Stimulated activated CD8-positive, alpha-beta memory T cell treated with anti-CD3 and anti-CD28 coated beads, Interleukin-4, amount 100 ng/mL, for 1 hour (primary cell): ENCODE results near the gene HORMAD2.

Source experiments
- DNase-seq, 2 donors: peaks; one replicate each; pipeline ENCODE4 v3.0.0-alpha.2; 2020; ENCODE audit warnings: low read depth in 2 of 2, low spot score in 1 of 2

HORMAD2 gene, protein sequence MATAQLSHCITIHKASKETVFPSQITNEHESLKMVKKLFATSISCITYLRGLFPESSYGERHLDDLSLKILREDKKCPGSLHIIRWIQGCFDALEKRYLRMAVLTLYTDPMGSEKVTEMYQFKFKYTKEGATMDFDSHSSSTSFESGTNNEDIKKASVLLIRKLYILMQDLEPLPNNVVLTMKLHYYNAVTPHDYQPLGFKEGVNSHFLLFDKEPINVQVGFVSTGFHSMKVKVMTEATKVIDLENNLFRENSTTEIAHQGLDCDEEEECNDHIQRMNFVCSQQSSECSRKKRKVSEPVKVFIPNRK

DNA sequence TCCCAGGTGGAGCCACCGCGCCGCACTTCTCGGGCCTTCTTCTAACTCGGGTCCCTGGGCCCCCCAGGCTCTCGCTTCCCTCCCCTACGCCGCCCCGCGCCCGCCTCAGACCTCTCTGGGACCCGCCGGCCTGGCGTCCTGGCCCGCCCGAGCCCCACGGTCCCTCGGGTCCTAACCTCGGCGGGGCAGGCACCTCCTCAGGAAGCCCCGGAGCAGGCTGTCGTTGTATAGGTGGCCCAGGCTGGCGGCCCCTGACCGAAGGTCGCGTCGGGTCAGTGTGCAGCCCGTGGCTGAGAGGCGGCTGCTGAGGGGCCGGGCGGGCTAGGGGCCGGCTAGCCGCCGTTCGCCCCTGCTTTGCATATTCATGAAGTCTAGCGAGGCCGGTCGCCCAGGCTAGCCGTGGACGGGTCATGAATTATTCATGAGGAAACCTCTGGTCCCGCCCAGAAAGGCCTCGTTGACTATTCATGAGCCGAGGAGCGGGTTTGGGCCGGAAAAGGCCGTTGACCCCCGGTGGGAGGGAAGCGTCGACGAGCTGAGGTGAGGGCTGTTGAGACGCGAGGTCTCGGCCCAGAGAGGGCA lies at the start of gene HORMAD2:
HORMAD2 (plus strand) TSS at position 513 of the 582 bp plus-strand sequence. CDS start 13,489 bp downstream, outside the sequence.
- DNase-seq: no peak

DNA sequence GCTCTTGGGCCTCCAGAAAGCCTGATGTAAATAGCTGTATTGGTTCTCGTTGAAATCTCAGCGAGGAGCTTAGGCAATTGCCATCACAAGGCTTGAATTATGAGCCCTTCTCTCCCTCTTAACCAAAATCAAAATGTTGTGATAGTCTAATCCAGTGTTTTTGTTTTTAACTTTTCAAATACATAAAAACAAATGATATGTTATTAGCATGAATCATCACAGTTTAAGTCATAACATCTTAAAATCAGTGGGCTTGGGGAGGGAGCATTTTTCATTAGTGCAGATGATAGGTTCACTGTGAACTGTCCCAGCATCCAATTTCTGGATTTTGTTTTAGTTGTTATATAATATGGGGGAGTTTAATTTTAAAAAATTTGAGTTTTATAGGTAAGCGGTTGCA lies 48.9 kb upstream of the HORMAD2 start:
- DNase-seq: no peak

DNA sequence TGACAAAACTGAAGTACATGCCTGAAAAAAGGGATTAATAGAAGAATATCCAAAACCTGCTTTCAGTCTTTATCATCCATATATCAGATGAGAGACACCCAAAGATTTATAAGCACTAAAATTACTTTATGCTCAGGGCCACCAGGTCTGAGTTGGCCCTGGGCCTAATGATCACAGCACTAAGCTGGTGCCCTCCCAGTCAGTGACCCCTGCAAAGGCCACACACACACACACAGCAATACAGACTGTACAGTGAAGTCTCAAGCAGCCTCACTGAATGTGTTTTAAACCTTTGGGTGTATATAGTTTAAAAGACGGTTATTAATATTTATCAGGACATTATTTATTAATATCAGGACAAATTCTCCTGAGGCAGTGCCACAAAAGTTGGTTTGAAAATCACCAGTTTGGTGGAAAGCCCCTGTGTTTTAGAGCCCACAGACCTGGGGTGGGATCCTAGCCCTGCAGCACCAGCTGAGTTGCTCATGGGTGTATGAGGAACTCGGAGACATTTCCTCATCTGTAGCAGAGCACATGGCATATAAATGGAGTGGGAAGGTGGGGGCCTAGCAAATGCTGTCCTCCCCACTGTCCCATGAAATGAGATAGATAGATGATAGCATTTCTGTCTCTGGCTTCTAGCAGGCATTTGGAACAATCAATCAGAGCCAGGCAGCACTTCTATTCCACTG lies 48.4 kb upstream of the HORMAD2 start:
- no peak for DNase-seq

DNA sequence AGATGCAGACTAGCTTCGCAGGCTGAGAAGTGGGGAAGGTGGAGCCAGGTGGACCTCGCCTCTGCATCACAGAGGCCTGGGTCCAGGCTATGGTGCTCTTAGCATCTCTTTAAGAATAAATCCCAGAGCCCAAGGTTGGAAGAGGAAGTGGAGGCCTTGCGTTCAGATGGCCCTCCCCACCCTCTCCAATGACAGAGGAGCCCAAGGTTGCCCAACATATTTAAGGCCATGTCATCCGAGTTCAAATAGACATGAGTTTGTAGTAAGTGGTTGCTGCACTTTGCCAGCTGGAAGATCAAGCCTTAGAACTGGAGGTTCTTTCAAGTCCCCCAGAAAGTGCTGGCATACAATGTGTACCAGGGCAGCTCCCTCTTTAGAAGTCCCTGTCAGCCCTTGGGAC lies 47.1 kb upstream of the HORMAD2 start:
- no peak for DNase-seq

DNA sequence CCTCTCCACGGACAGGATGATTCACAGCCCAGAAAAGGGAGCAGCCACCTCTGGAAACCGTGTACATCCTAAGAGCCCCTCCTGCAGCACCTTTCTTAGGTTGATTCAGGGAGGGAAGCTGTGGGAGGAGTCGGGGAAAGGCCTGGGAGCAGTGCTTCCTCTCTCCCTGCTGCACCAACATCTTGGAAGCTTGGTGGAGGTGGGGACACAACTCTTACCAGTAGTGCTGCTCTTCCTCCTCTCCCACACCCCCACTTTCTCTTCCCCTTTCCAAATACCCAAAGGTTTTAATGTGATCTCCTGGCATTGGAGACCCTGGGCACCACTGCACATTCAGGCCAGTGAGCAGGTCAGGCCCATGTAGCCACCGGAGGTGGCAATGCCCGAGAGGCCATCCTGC lies 46.4 kb upstream of the HORMAD2 start:
- DNase-seq: no peak

DNA sequence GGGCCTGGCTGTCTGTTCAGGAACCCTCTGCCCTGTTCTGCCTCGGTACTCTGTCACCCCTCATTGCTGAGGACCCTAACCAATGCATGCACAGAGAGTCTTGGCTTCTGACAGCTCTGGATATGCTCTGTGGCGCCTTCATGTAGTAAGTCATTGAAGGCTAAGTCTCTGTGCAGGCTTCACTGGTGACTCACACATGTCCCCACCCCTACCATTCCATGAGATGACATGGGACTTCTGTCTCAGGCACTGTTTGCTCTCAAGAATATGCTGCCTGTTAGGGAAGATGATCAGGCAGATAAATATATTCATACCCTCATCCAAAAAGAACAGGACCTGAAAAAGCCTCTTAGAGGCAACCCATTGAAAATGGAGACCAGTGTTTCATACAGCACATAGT lies 43.6 kb upstream of the HORMAD2 start:
- DNase-seq: no peak

DNA sequence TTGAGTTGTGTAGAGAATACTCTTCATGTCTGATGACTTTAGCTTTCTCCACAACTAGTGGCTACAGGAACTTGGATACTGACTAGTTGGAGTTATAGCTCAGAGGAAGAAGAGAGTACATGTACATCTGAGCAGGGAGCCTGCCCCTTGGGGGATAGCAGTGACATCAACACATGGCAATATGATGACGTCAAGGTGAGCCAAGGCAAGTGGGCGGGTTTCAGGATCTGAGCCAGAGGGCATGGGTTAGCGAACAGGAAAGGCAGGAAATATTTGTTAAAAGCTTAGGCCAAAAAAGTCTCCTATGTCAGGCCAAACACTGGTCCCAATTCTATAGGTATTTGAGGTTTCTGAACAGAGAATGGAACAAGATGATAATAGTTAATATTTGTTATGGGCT lies 42.0 kb upstream of the HORMAD2 start:
- no peak for DNase-seq

DNA sequence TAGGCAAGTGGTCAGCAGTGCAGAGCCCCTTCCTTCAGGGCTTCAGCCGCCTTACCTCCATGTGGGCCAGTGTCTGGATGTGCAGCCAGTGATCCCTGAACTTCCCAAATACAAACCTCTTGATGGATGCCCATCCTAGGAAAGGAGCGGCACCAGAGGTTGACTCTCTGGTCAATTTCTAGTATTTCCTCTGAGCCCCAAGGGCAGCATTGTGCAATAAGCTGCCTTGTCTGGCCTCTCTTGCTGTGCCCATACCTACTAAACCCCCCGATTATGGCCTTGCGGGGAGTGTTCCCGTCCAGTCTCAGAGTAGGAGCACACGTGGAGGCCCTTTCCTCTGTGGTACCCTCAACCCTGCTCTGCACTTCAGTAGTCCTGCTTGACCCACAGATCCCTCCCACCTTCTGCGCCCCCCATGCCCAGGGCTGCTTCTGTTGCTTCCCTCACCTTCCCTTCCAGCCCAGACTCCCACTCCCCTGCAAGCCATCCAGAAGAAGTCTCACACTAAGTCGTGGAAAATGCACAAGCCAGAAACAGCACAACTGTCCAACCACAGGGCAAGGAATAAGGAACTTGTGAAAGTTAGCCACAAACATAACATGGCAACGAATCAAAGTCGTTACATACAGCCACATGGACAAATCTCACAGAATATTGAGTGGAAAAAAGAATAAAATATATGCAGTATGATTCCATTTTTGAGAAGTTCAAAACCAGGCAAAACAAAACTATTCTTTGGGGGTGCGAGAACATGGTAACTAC lies 39.6 kb upstream of the HORMAD2 start:
- DNase-seq: no peak

DNA sequence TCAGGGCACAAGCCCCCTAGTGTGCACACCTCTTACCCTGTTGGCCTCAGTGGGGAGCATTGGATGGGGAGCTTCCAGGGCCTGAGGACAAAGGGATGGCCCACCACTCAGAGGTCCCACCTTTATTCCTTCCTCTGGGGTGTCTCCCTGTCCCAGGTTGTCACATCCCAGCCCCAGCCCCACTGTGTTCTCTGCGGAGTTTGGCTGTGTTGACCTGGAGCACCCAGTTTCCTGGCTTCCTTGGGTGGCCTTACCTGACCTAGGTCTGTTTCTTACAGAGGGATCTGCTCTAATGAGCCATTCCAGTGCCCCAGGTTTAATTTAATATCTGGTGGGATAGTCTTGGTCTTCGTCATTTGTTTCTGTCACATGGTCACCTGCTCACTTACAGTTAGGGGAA lies 38.8 kb upstream of the HORMAD2 start:
- no peak for DNase-seq

DNA sequence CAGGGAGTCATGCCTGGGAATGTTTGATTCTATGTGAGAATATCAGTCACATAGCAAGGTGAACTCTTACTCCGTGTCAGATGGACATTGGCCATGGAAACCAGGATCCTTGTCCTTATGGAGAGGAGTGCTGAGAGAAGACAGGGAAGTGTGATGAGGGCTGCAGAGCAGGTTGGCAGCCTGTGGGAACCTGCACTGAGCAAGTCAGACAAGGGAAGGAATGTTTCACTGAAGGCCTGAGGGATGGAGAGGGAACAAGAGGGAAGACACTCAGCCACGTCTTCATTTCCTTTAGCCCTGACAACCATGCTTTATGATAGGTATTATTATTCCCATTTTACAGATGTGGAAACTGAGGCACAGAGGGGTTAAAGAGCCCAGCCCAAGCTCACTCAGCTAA lies 38.4 kb upstream of the HORMAD2 start:
- no peak for DNase-seq

DNA sequence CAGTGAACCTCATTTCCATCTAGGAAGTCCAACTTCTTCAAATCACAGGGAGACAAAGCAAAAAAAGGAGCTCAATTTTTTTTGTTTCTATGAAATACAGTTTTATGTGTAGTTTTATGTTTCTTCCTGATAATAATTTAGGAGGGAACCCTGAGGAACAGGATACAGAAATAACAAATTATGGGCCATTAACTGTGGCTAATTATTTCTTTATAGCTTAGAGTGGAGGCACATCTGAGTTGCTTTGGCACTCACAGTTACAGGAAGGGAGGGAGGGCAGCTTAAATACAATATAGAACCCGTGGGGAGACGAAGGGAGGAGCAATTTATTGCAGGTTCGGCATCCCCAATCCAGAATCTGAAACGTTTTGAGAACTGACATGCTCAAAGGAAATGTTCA lies 37.1 kb upstream of the HORMAD2 start:
- no peak for DNase-seq

DNA sequence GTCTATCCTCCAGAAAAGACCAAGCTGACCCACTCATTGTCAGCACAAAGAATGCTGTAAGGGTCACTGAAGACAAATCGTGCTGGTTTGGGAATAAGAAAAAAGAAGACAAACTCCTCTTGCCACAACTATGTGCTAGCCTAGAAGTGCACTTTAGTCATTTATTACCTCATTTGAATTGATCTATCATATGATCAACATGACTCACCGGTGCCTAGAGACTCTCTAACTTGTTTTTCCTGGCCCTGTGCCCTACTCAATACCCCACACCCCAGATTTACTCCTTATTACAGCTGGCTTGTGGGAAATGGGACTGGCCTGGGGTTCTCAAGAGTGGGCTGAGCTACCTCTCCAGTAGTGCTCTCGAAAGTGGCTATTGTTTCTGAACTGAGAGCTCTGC lies 35.9 kb upstream of the HORMAD2 start:
- DNase-seq: no peak

DNA sequence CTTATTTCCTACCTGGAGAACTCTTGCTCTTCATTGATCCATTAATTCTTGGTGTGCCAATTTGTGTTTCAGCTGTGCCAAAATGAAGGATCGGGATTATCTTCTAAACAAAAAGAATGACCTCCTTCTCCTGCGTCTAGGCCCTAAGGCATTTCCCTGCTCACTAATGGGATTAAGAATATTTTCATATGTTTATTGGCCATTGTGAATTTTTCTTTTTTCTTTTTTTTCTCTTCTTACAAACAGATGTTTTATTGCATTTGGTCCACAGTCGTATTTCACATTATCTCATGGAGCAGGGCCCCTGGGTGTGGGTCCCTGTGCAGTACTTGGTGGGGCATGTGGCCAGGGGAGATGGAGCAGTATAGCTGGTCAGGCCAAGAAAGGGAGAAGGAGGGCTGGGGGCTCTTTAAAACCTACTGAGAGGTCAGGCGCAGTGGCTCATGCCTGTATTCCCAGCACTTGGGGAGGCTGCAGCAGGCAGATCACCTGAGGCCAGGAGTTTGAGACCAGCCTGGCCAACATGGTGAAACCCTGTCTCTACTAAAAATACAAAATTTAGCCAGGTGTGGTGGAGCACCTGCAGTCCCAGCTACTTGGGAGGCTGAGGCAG lies 35.3 kb upstream of the HORMAD2 start:
- no peak for DNase-seq

DNA sequence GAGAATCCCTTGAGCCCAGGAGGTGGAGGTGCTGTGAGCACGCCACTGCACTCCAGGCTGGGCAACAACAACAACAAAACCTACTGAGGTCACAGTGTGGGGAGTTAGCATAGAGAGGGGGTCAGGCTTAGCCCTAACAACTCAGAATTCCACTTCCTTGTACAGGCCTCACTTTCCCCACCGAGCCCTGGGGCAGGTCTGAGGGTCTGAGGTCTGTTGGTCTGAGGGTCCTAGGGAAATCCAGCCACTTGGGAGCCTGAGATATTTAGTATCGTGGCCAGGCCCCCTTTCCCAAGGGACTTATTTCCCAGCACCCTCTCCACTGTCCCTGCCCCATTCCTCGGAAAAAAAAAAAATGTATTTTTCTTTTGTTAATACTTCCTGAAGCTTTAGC lies 34.8 kb upstream of the HORMAD2 start:
- no peak for DNase-seq

DNA sequence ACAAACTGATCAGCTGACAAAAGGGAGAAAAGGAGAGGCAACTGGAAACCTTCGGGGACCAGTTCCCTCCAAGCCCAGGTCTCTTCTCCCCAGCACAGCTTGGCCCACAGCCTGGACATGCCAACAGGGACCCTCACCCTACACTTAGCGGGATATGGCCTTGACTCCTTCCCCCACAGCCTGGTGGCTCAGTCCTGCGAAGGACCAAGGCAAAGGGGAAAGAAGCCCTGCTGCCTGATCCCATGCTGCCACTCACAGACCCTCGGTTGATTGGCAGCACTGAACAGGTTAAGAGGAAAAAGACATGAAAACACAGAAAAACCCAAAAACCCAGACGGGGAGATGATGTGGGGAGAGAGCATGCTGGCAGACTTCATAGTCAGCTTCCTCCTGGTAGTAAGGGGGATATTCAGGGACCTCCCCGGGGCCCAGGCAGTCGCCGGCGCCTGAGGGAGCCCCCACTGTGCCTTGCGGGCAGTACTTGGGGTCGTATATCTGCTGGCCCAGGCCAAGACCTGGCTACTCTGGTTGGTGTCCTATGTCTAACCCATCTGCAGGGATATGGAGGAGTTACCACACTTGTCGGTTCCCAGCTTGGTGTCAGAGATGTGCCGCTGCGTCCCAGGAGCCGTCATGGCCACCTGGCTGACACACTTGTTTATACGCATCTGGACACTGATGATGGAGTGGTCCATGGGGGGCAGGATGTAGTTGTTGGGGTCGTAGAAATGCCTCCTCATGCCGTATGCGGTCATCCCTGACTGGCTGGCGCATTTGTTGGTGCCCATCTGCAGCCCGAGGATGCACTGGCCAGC lies 34.2 kb upstream of the HORMAD2 start:
- no peak for DNase-seq

DNA sequence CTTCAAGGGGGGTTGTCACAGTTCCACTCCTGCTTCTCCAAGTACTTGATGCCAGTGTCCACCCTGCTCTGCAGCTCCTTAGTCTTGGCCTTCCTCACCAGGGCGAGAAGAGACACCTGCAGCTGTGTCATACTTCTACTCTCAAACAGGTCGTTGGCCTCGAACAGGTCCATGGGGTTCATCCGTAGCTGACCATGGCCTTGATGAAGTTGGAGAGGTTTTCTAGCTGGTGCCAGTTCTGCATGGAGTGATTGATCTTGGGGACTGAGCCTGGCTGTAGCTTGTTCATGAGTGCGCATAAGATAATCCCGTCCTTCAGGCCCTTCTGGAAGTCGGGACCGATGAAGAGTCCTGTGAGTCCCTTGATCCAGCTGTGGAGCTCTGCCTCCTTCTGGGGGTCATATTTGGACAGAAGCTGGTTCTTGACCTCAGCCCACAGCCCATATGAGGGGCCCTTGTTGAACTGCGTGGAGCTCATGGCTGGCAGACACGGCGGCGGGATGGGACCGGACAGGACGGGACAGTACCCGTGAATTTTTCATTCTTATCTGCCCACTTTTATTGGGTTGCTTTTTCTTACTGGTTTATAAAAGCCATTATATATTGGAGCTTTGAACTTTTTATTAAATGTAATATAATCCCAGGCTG lies 33.4 kb upstream of the HORMAD2 start:
- no peak for DNase-seq

DNA sequence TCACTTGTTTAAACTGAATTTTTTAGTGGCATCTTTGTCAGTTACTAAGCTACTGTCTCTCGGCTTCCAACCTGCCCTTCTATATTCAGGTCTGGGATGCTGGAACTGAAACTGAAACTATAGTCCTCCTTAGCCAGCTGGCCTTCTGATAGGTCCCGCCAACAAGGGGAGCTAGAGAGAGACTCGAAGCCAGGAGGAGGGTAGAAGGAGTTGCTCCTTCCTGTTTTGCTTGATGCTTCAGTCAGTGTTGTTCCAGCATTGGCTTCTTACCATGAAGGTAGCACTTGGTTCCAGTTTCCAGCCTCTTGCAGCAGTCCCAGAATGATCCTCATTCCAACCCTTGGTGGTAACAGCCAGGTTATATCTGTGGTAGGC lies 32.9 kb upstream of the HORMAD2 start:
- DNase-seq: no peak

DNA sequence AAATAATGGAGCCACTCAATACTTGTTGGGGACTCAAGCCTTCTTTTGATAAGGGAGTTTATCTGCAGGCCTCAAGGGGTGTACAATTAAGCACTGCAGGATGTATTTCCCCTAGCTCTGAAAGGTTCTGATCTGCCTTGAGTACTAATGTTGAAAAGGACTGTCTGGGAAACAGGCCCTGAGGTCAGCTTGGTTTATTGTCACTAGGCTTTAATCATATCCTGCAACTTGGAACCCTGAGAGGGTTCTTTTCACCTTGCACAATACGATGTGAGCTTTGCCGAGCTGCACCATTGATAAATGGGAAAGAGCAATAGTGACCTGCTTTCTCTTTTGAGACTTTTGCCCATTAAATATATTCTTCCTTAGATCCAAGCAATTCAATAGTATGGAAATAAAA lies 31.6 kb upstream of the HORMAD2 start:
- DNase-seq: no peak

DNA sequence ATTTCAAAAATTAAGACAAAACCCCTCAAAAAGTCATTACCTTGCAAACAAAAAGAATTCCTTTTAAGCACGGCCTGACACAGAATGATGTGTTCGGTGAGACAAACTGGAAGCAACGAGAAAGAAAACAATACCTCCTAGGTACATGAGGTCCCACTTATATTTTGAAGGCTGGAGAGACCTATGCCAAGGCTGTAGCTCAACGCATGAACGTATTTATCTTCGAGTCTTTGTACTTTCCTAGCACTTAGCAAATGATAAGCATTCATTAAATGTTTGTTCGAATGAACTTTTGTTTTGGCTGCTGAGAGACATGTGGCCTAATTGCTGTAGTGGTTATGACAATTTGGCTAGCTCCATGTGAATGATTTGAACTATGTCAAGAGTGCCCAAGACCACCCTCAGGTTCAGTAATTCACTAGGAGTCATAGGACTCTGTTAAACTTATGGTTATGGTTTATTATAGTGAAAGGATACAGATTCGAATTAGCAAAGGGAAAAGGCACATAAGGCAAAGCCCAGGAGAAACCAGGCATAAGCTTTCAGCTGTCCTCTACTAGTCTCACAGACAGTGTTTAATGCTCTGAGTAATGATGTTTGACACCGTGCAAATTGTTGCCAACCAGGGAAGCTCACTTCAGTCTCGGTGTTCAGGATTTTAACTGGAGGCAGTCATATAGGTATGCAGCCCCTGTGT lies 26.0 kb upstream of the HORMAD2 start:
- DNase-seq: no peak

DNA sequence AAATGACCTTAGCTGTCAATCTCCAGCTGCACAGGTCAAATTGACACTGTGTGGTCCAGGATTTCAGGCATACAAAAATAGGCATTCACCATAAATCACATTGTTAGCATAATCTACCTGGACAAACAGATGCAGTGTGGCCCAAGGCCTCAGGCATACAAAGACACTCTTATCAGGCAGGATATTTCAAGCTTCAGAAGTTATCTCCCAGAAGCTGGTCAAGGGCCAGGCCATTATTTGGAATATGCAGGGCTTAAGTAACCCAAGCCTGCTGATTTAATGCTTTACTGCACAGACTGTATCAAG lies 25.5 kb upstream of the HORMAD2 start:
- no peak for DNase-seq
